DOHH2 (cell line): Measurements from ENCODE around the gene CACNA2D1.

Experiments
- CTCF ChIP-seq: fragments of 200-600 bp; sonication (generic); IDR thresholded peaks from one replicate; pipeline ENCODE4 v1.5.1; 2014; ENCODE audit warnings: antibody characterized with exemption, mild to moderate bottlenecking, low read depth, low read length; ENCODE audit not compliant: poor library complexity, severe bottlenecking
- EZH2phosphoT487 ChIP-seq: fragments of 200-600 bp; sonication (generic); IDR thresholded peaks from 2 replicates; pipeline ENCODE4 v1.6.1; 2017; ENCODE audit warnings: borderline replicate concordance, mild to moderate bottlenecking, antibody characterized with exemption, low read length, moderate library complexity, mixed read lengths

GRCh38 chr7:82393076-82393839 lies 50.3 kb downstream of the CACNA2D1 start:
- no peak for TF ChIP-seq CTCF
- no peak for TF ChIP-seq EZH2phosphoT487
